MM.1S (cell line): ENCODE data around the gene COL7A1.

Experiments
- DNase-seq: peaks from one replicate; pipeline ENCODE4 v3.0.0-alpha.2; 2015
- H2AFZ ChIP-seq: fragments of 300-600 bp; sonication (generic); 2 replicates; pipeline ENCODE4 v1.6.0; 2016; ENCODE audit warnings: antibody characterized with exemption, low read length
- H3F3A ChIP-seq: fragments of 300-600 bp; sonication (generic); 2 replicates; pipeline ENCODE4 v1.6.1; 2016; ENCODE audit warnings: mild to moderate bottlenecking, antibody characterized with exemption, low read length, moderate library complexity, mixed read lengths; ENCODE audit not compliant: insufficient read depth
- H3K27ac ChIP-seq: fragments of 300-600 bp; sonication (generic); 2 replicates; pipeline ENCODE4 v1.5.1; 2016; ENCODE audit warnings: mild to moderate bottlenecking, low read length
- H3K27me3 ChIP-seq: fragments of 300-600 bp; sonication (generic); replicated peaks from 2 replicates; pipeline ENCODE4 v1.6.0; 2016; ENCODE audit warnings: low read length; ENCODE audit not compliant: insufficient read depth
- H3K36me3 ChIP-seq: fragments of 300-600 bp; sonication (generic); replicated peaks from 2 replicates; pipeline ENCODE4 v1.6.1; 2016; ENCODE audit warnings: mild to moderate bottlenecking, low read length, mixed read lengths; ENCODE audit not compliant: insufficient read depth
- H3K4me1 ChIP-seq: fragments of 300-600 bp; sonication (generic); 2 replicates; pipeline ENCODE4 v1.6.1; 2016; ENCODE audit warnings: low read length, mixed read lengths
- H3K4me2 ChIP-seq: fragments of 300-600 bp; sonication (generic); 2 replicates; pipeline ENCODE4 v1.6.0; 2016; ENCODE audit warnings: low read depth, low read length
- H3K4me3 ChIP-seq: fragments of 300-600 bp; sonication (generic); 2 replicates; pipeline ENCODE4 v1.5.1; 2016; ENCODE audit warnings: low read length, mixed read lengths
- H3K79me2 ChIP-seq: fragments of 300-600 bp; sonication (generic); 2 replicates; pipeline ENCODE4 v1.6.1; 2016; ENCODE audit warnings: mixed run types, low read length, mixed read lengths
- H3K9ac ChIP-seq: fragments of 300-600 bp; sonication (generic); 2 replicates; pipeline ENCODE4 v1.6.1; 2016; ENCODE audit warnings: low read length, mixed read lengths
- H3K9me2 ChIP-seq: fragments of 300-600 bp; sonication (generic); replicated peaks from 2 replicates; pipeline ENCODE4 v1.6.1; 2016; ENCODE audit warnings: mild to moderate bottlenecking, low read length, mixed read lengths; ENCODE audit not compliant: insufficient read depth
- H3K9me3 ChIP-seq: fragments of 300-600 bp; sonication (generic); replicated peaks from 2 replicates; pipeline ENCODE4 v1.6.1; 2016; ENCODE audit warnings: mild to moderate bottlenecking, low read length, mixed read lengths; ENCODE audit not compliant: insufficient read depth
- H4K20me1 ChIP-seq: fragments of 300-600 bp; sonication (generic); 2 replicates; pipeline ENCODE4 v1.6.1; 2016; ENCODE audit warnings: mild to moderate bottlenecking, low read length, moderate library complexity, mixed read lengths; ENCODE audit not compliant: insufficient read depth
- CTCF ChIP-seq: fragments of 300-600 bp; sonication (generic); IDR thresholded peaks from 2 replicates; pipeline ENCODE4 v1.5.1; 2016; ENCODE audit warnings: antibody characterized with exemption, low read length, mixed read lengths
- EZH2 ChIP-seq: fragments of 300-600 bp; sonication (generic); optimal IDR thresholded peaks from 2 replicates; pipeline ENCODE3; 2017; ENCODE audit warnings: low read depth, mild to moderate bottlenecking, antibody characterized with exemption, low read length, mixed read lengths
- EZH2phosphoT487 ChIP-seq: fragments of 300-600 bp; sonication (generic); IDR thresholded peaks from 2 replicates; pipeline ENCODE4 v1.6.1; 2018; ENCODE audit warnings: antibody characterized with exemption, low read length

The COL7A1 gene

DNA sequence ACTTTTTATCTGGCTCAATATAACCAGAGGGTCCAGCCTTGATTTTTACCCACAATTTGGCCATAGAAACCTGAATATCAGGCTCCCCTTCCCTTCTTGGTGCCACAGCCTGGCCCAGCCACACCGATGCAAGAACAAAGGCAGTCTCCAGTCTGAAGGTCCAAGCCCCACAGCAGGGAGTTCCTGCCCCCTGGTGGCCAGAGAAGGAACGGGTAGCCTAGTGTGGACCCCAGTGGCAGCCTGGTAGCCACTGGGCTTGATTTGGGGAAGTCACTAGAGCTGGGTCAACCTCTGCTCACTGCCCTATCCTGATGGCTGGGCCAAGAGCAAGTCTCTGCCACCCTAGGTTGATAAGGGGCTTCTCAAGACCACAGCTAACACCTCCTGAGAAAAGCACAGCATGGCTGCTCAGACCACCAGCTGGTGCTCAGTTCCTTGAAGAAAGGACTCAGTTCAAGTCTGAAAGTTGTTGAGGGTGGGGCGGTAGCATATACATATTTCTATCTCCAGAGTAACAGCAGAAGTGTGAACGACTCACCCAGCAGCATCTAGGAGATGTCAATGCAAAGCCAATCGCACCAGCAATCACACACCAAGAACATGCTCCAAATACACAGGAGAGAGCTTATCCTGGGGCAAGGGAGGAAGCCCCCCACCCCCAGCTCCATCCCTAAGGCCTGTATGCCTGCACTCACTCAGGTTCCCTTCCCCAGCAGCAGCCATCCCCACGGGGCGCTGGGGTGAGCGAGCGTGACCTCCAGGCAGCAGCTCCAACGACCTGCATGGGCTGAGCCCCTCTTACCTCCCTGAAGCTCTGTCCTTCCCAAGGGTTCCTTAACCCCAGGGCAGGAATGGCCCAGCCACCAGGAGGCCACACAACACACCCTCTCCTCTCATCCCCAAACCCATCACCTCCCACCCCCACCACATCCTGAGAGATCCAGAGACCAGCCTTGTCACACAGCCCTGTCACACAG lies 46.1 kb downstream of the COL7A1 start:
- DNase-seq, result peak; percentile 81
- Histone ChIP-seq H2AFZ (no peak overlapping the region), H3K9ac (no peak overlapping the region), H3K79me2 (no peaks in the 10 kb centered on the region), H3K4me3 (no peak overlapping the region), H3F3A (no peaks in the 10 kb centered on the region), H3K27me3 (no peaks in the 10 kb centered on the region), H3K4me1 (no peaks in the 10 kb centered on the region), H3K4me2 (no peak overlapping the region), H4K20me1 (no peaks in the 10 kb centered on the region), H3K27ac (no peak overlapping the region), H3K36me3 (no peaks in the 10 kb centered on the region), H3K9me2 (no peaks in the 10 kb centered on the region), H3K9me3 (no peaks in the 10 kb centered on the region)
- TF ChIP-seq EZH2 (no peak), EZH2phosphoT487 (no peak), CTCF (peak; percentile 97)

GRCh38 chr3:48548126-48548525 lies 47.0 kb downstream of the COL7A1 start:
- Histone ChIP-seq H4K20me1 (no peaks in the 10 kb centered on the region), H3K36me3 (no peaks in the 10 kb centered on the region)

GRCh38 chr3:48546203-48546829 lies 48.8 kb downstream of the COL7A1 start:
- Histone ChIP-seq H3K27me3 (no peaks in the 10 kb centered on the region), H3K4me3 (no peak overlapping the region), H4K20me1 (no peaks in the 10 kb centered on the region), H3K79me2 (no peaks in the 10 kb centered on the region), H3K36me3 (no peaks in the 10 kb centered on the region), H3K4me1 (no peaks in the 10 kb centered on the region), H3K4me2 (no peak overlapping the region), H3K27ac (no peak overlapping the region), H3K9ac (no peak overlapping the region), H3K9me3 (no peaks in the 10 kb centered on the region), H2AFZ (no peak overlapping the region), H3K9me2 (no peaks in the 10 kb centered on the region), H3F3A (no peaks in the 10 kb centered on the region)
- TF ChIP-seq CTCF (no peak), EZH2phosphoT487 (no peak), EZH2 (no peak)
- DNase-seq, result no peak

More at GRCh38 chr3:48548126-48548525, 47.0 kb downstream of the COL7A1 start:
- Histone ChIP-seq H3K4me1 (no peaks in the 10 kb centered on the region), H3K79me2 (no peaks in the 10 kb centered on the region), H3K9me2 (no peaks in the 10 kb centered on the region), H3K4me3 (no peak overlapping the region), H2AFZ (no peak overlapping the region), H3K4me2 (no peak overlapping the region), H3K27me3 (no peaks in the 10 kb centered on the region), H3K9me3 (no peaks in the 10 kb centered on the region), H3K27ac (no peak overlapping the region), H3F3A (no peaks in the 10 kb centered on the region), H3K9ac (no peak overlapping the region)
- no peak for DNase-seq
- TF ChIP-seq EZH2, result no peak
- TF ChIP-seq CTCF, result no peak
- no peak for TF ChIP-seq EZH2phosphoT487
